Measurements from ENCODE around the gene LGALS9B.
"Not testable (repeated sequence)": the region's sequence is repeated elsewhere in the genome, so short reads cannot be mapped to it uniquely, and the experiment has no call there.

Gene LGALS9B

GRCh38 chr17:20466553-20466952 is 786 bp downstream of the LGALS9B start:
- not testable (repeated sequence) for DNase-seq

GRCh38 chr17:20465535-20465934 is 1.8 kb downstream of the LGALS9B start:
- not testable (repeated sequence) for DNase-seq

GRCh38 chr17:20464854-20465414 is 2.4 kb downstream of the LGALS9B start:
- peak in 1 of 14 donors; percentile 21 for DNase-seq

GRCh38 chr17:20462158-20462557 is 5.2 kb downstream of the LGALS9B start:
- DNase-seq, result not testable (repeated sequence)

GRCh38 chr17:20457848-20458381 is 9.4 kb downstream of the LGALS9B start:
- DNase-seq, result not testable (repeated sequence)

- DNase-seq, result not testable (repeated sequence)
These were observed 12.2 kb downstream of the LGALS9B start for GRCh38 chr17:20455106-20455505.

- DNase-seq, result not testable (repeated sequence)
These were observed 13.4 kb downstream of the LGALS9B start for GRCh38 chr17:20453820-20454434.

- not testable (repeated sequence) for DNase-seq
These were observed 16.5 kb downstream of the LGALS9B start for GRCh38 chr17:20450852-20451251.

GRCh38 chr17:20447534-20448321 is 19.6 kb downstream of the LGALS9B start:
- not testable (repeated sequence) for DNase-seq

GRCh38 chr17:20446895-20447294 is 20.4 kb downstream of the LGALS9B start:
- not testable (repeated sequence) for DNase-seq

- not testable (repeated sequence) for DNase-seq
These were observed 22.6 kb downstream of the LGALS9B start for GRCh38 chr17:20444581-20445236.

- DNase-seq, result not testable (repeated sequence)
These were observed 23.2 kb downstream of the LGALS9B start for GRCh38 chr17:20444173-20444572.

GRCh38 chr17:20443632-20444031 is 23.7 kb downstream of the LGALS9B start:
- not testable (repeated sequence) for DNase-seq

- not testable (repeated sequence) for DNase-seq
These were observed 26.7 kb downstream of the LGALS9B start for GRCh38 chr17:20440665-20441064.

GRCh38 chr17:20435166-20435565 is 32.2 kb downstream of the LGALS9B start:
- DNase-seq, result not testable (repeated sequence)

- DNase-seq, result not testable (repeated sequence)
These were observed 34.0 kb downstream of the LGALS9B start for GRCh38 chr17:20433382-20433781.

GRCh38 chr17:20427264-20427663 is 40.1 kb downstream of the LGALS9B start:
- DNase-seq, result not testable (repeated sequence)

- DNase-seq, result not testable (repeated sequence)
These were observed 44.5 kb downstream of the LGALS9B start for GRCh38 chr17:20422826-20423225.

GRCh38 chr17:20418838-20419237 is 48.5 kb downstream of the LGALS9B start:
- DNase-seq, result not testable (repeated sequence)

- DNase-seq, result not testable (repeated sequence)
These were observed 49.8 kb downstream of the LGALS9B start for GRCh38 chr17:20417492-20418080.

- DNase-seq, result not testable (repeated sequence)
These were observed 50.9 kb downstream of the LGALS9B start for GRCh38 chr17:20416381-20416911.

GRCh38 chr17:20415479-20415878 is 51.9 kb downstream of the LGALS9B start:
- DNase-seq, result not testable (repeated sequence)
